Stimulated activated CD8-positive, alpha-beta memory T cell treated with anti-CD3 and anti-CD28 coated beads, Interleukin-7, amount 100 ng/mL, for 4 hours (primary cell): Measurements from ENCODE around the gene SNTB2.
A peak's percentile ranks its signal among the peaks of the same experiment; 100 is the strongest.

ENCODE experiments used
- DNase-seq, 2 donors: peaks; one replicate each; pipeline ENCODE4 v3.0.0-alpha.2; 2020; ENCODE audit warnings: low read depth in 2 of 2

The SNTB2 gene

DNA sequence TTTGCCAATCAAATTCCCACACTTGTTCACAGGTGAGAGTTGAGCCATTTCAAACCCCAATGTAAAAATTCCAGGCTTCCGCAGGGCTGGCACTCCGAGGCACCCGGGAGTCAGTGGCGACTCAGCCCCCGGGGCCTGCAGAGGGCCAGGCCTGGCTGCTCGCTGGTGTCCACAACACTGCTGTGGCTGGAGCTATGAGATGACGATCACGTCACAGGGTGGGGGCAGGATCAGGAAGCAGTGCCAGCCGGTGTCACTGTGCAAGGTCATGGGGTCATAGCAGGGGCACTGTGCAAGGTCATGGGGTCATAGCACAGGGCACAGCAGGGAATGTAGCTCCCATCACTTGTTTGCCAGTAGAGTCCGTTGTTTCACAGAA, 131.9 kb downstream of the SNTB2 start:
- no peak for DNase-seq

DNA sequence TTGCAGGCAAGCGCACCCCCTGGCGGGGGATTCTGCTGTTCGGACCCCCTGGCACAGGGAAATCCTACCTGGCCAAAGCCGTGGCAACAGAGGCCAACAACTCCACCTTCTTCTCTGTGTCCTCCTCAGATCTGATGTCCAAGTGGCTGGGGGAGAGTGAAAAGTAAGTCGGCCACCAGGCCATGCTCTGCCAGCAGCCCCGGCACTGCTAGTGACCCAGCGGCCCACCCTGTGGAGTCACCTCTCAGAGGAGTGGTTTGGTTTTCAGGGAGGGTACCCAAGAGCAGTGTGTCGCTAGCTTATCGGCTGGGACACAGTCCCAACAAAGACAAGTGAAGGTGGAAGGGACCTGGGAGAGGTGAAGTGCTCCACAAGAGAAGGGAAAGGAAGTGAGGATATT, 132.4 kb downstream of the SNTB2 start:
- DNase-seq, result no peak

DNA sequence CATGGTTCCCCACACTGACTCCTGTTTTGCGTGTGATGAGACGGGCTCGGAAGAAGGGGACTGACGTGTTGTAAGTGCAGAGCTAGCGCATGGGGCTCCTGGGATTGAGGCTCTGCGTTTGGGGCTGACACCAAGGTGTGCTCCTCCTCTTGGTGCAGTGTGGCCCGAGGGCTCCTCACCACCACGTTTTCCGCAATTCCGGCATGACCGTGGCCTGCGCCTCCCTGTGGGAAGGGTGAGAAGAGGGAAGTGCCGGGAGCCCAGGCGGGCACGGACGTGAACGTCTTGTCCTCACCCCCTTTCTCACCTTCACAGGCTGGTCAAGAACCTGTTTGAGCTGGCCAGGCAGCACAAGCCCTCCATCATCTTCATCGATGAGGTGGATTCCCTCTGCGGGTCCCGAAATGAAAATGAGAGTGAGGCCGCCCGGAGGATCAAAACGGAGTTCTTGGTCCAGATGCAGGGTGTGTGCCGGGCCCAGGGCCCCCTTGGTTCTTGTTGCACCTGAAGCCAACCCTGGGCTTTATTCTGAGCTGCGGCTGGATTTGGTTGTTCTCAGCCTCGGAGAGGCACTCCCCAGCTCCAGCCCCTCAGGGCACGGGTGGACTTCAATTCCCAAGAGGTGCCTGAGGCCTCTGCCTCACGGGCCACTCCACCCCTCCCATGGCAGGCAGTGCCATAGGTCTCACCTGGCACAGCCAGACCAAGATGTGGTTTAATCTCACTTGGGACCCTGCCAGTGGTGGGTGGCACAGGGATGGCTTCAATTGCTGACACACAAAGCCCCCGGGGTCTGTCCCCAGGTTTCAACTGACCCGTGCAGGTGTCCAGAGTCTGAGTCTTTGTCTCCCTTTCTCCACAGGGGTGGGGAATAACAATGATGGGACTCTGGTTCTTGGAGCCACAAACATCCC, 133.1 kb downstream of the SNTB2 start:
- DNase-seq, result no peak

DNA sequence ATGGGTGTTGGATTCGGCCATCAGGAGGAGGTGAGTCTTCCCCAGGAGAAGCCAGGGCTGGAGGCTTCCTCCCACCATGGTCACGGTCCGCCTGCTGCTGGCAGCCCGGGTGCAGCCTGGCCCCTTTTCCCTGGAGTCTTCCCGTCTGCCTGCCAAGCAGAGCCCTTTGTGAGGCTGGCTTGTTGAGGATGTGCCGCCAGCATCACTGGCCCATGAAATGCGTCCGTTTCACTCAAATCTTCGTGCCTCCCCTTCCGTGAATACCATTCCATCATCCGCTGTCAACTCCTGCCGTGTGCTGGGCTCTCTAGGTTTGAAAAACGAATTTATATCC, 133.7 kb downstream of the SNTB2 start:
- DNase-seq, result no peak

DNA sequence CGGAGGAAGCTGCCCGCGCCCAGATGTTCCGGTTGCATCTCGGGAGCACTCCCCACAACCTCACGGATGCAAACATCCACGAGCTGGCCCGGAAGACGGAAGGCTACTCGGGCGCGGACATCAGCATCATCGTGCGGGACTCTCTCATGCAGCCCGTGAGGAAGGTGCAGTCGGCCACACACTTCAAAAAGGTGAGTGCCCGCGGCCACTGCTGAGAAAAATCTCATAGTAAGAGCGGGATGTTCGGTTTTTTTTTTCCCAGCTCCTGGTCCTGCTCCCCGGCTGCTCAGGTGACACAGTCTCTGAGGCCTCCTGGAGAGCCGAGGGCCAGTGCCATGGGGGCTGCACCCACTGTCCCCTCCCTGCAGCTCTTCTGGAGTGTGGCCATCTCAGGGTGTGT, 134.1 kb downstream of the SNTB2 start:
- no peak for DNase-seq

DNA sequence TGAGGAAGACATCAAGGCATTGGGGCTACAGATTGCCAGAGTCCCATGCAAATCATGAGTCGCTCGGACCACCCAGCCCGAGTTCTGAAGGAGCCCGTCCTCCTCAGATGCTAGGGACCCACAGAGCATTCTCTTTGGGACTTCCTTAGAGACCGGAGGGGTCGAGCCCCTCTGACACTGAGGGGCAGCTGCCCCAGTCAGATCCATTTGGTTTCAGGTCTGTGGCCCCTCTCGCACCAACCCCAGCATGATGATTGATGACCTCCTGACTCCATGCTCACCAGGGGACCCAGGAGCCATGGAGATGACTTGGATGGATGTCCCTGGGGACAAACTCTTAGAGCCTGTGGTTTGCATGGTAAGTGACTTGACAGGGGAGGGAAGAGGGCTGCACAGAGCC, 135.4 kb downstream of the SNTB2 start:
- DNase-seq, result no peak

DNA sequence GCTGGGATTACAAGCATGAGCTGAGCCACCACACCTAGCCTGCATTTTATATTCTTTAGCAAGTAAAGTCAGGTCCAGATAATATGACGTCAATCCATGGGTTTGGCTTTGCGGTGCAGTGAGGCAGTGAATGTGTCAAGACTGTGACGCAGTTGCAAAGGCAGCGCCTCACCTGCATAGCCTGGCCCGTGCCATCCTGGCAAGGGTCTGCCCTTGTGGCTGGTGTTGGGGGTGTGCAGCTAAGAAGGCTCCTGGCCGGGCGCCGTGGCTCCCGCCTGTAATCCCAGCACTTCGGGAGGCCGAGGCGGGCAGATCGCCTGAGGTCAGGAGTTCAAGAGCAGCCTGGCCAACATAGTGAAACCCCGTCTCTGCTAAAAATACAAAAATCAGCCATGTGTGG, 136.5 kb downstream of the SNTB2 start:
- no peak for DNase-seq

DNA sequence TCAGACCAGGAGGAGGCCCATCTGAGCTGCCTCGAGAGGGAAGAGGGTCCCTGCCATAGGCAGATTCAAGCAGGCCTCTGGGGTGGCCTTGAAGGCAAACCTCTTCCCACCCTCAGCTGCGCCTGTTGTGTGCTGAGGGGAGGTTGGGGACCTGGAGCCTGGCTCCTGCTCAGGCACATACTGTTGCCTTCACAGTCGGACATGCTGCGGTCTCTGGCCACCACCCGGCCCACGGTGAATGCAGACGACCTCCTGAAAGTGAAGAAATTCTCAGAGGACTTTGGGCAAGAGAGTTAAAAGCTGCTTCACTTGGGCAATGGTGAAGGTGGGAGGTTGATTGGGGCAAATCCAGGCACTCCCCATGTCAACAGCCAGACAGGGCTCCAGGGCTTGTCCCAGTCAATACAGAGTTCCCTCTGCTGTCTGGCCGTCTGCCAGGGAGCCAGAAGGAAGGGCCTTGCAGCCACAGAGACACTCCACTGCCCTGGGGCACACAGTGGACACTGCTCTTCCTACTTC, 137.1 kb downstream of the SNTB2 start:
- no peak for DNase-seq

DNA sequence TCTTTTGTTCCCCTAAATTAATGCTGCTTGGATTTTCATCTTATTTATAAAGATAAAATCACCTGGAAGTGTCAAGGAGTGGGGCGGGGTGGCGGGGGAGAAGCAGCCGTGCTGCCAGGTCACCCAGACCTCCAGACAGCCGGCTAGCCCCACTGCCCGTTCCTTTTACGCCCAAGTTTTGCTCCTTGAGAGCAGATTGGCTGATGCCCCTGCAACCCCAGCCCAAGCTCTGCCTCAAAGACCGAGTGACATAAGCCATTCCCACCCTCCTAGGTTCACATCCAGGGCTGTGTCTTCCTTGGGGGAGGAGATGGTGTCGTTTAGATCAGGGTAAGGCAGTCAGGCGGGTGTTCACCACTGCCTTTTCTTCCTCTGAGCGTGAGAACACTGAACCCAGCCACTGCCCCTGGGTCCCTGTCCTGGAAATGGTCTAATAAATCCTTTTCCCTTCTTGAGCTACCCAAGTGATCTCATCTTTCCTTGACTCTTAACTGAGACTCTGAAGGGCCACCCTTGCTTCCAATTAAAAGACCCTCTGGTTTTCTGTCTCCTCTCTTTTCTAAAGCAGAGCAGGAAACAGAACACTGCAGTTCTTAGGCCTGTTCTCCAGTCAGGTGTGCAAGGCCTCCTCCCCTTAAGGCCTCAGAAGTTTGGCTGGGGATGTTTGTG, 137.8 kb downstream of the SNTB2 start:
- no peak for DNase-seq

DNA sequence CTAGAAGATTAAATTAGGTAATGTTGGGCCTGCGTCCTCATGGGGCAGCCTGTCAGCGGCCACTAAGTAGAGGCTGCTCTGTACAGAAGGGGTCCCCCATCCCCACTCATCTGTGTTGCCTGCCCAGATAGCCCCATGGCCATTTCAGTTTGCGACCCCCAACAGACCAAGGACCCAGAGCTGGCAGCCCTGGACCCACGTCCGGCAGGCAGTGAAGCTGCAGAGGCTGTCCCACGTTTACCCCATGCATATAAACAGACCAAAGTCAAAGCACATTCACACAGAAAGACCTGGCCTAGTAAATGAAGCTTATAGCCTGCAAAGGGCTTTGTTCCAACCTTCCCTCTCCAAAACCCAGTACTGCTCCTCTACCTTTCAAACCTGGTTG, 138.8 kb downstream of the SNTB2 start:
- no peak for DNase-seq

DNA sequence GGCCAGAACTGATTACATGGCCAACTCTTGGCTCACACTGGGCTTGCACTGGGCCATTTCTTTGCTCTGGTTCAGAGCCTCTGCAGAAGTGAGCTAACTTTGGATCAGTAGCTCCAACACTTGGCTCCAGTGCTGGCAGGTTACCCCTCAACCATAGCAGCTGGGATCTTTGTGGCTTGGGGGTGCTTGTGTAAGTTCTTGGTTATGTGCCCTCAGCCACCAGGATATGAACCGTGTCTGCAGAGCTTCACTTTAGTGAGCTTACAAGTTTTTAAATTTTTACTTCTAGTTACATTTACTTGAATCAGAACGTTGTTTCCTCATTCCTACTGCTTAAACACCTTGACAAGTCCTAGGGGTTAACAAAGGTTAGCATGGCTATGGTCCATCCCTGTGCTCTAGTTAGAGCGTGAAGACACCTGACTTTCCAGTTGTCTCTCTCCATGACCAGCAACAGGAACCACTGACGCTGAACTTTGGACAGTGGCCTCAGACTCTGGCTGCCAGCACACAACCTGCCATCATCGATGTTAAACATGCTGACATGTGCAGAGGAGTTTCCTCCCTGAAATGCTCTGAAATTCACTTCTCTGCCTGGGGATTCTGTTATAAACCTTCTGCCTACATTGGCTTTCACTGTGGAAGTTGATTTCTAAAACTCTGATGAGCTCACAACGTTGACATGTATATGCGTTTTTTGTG, 139.4 kb downstream of the SNTB2 start:
- no peak for DNase-seq

DNA sequence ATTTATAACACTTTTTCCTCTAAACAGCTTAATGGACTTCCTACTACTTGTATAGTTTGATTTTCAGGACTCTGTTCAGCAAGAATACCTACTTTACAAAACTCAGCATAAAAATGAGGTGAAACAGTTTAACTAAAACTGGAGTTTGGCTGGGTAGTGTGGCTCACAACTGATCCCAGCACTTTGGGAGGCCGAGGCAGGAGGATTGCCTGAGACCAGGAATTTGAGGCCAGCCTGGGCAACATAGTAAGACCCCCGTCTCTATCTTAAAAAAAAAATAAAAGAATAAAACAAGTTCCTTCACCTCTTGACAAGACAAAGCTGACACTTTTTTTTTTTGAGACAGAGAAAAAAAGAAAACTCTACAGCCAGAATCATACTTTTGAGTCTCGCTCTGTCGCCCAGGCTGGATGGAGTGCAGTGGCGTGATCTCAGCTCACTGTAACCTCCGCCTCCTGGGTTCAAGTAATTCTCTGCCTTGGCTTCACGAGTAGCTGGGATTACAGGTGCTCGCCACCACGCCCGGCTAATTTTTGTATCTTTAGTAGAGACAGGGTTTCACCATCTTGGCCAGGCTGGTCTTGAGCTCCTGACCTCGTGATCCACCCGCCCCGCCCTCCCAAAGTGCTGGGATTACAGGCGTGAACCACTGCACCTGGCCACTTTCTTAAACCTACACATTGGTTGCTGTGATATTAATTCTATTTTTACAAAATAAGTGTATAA, 140.8 kb downstream of the SNTB2 start:
- DNase-seq, result no peak

DNA sequence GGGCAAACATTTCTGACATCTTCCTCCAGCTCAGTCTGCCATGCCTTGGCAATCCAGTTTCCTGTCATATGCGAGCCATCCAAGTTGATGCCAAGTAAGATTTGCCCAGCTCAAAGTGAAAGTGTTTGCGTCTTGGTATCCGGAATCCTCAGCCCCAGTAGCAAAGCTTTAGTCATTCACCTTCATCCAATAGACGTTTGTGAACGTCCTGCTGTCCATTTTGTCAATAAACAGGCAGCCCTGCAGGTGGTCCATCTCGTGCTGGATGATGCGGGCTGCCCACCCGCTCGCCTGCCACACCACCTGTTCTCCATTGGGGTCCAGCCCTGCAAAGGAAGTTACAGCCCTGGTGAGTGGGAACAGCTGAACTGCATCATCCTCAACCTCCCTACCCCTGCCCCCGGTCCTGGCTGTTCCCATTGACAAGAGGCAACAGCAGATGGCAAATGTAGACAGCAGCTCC, 141.9 kb downstream of the SNTB2 start:
- no peak for DNase-seq

DNA sequence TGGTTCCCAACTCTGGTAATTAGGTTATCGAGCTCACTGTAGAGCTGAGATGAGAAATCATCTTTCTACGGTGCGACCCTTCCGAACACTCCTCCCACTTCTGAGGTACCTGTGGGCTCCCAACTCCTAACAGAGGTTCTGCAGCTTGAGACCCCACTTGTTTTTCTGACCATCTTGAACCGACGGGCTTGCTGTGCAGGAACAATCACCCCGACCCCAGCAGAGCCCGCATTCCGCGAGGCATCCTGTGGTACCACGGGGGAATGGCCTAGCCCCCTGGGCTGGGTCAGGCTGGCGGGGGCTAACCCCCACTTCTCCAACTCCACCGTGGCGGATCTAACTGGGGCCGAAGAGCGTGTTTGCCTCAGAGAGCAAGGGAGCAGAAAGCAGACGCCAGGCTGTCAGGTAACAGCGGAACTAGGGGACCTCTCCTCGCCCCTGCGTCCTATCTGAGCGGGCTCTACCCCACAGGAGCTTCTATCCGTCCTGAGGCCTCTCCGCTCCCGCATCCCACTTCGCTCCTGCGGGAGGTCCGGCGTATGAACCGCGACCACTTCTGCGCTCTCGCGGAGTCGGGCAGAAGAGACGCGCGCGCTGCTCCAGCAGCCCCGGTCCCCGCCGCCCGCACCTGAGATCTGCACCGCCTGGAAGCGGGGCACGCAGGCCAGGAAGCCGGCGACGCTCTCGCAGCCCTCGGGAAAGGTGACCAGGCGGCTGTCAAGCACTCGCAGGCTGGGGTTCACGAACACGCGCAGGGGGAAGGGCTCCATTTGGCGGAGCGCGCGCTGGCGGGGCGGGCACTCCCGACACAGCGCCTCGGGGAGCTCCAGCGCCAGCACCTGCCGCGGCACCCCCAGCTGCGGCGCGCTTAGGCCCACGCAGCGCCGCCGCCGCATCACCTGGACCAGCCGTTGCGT, 142.7 kb downstream of the SNTB2 start:
- DNase-seq, result peak in 1 of 2 donors; percentile 43

DNA sequence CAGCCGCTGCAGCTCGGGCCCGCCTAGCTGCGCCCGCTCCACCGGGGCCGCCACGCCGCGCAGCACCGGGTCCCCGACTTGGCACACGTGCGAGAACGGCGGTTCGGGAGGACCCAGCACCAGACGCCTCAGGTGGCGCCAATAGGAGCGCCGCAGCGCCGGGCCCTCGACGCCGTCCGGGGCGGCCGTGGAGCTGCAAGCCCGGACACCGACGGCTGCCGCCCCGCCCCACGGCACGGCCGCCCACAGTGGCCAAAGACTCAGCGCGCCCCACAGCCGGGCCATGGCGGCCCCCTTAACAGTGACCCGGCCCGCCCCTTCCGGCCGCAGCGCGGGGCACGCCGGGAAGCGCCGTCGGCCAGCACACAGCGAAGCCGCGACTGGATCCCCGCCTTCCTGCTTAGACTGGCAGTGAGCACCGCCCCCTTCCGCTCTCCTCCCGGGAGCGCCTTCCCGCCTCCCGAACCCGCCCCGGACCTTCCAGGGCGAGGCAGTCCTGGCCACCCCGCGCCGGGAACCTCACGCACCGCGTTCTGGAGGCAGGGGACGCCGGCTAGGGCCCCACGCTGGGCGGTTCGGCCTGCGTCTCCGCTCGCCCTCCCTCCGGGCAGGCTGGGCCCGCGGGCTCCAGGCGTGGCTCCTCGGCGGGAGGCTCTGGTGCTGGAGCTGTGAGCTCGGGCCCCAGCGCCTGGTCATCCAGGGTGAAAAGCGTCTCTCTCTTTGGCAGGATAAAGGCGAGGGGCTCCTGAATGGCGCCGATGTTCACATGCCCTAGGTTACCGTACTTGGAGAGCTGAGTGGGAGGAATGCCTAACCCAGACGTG, 143.5 kb downstream of the SNTB2 start, which contains the start of gene PDF:
PDF (minus strand) TSS at position 303 of the 824 bp plus-strand sequence; CDS start at position 285, 18 bp downstream.
- peak; percentile 61 to 86 for DNase-seq

DNA sequence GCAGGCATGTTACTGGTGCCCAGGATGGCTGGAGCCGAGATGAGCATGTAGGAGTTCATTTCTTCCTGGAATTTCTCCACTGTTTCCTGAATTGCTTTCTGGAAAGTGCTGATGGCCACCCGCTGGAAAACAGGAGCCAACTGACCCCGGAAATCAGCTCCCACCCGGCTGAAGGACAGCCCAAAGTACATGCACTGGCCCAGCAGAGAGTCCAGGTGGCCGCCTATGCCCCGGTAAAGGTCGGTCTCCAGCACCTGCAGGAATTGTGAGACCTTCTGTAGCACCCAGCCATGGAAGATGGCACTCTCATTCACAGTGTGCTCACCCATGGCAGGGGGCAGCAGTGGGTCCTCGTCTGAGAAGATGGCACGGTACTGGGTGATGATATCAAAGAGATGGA, 147.7 kb downstream of the SNTB2 start:
- DNase-seq, result no peak

DNA sequence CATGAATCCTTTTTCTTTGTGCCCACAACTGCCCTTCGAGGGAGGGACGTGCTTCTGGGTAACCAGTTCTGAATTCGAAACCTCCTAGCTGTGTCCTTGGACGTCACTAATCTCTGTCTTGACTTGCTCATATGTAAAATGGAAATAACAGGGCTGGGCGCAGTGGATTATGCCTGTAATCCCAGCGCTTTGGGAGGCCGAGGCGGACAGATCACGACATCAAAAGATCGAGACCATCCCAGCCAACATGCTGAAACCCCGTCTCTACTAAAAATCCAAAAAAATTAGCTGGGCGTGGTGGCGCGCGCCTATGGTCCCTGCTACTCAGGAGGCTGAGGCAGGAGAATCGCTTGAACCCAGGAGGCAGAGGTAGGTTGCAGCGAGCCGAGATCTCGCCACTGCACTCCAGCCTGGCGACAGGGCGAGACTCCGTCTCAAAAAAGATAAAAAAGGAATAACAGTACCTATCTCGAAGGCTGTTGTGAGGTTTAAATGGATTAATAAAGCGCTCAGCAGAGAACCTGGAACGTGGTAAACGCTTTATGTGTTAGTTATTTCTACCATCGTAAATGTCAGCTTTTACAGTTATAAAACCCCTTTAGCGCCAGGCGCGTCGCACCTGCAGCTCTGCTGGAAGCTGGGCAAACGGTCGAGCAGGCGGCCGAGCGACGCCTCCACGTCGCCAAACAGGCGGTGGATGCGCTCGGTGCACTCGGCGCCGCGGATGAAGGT, 151.8 kb downstream of the SNTB2 start:
- DNase-seq, result peak in 1 of 2 donors; percentile 13

DNA sequence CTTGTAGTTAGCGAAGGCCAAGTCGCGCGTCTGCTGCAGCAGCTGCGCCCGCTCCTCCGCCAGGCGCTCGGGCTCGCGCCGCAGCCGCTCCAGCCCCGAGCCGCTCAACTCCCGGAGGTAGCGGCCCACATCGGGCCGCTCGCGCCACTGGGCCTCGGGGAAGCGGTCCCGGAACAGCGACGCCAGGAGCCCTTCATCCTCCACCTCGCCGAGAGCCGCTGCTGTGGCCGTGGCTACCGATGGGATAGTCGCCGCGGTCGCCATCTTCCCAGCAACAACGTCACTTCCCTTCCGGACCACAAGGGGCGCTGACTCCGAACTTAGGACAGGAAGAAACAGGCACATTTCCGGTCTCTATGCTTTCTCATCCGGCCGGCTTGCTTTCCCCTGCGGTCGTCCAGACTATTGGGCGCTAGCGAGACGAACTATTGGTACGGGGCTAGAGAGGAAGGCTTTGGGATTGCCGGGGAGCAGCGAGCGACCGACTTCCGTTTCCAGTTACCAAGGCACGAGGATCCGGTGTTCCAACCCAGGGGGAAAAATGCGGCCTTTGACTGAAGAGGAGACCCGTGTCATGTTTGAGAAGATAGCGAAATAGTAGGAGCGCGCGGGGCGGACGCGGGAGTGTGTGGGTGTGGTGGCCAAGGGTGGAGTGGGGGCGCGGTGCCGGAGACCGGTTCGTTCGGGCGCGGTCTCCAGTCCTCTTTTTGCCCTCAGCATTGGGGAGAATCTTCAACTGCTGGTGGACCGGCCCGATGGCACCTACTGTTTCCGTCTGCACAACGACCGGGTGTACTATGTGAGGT, 152.5 kb downstream of the SNTB2 start, which contains the start of the genes COG8 and NIP7:
COG8 (minus strand) TSS at position 276 of the 806 bp plus-strand sequence; CDS start at position 264, 12 bp downstream.
NIP7 (plus strand) TSS at position 484 of the 806 bp plus-strand sequence; CDS start at position 542, 58 bp downstream.
- DNase-seq, result peak; percentile 82 to 87
